ENCODE measurements around the gene ATP6V0A1. TPM values are rescaled to one million over a fixed set of nuclear protein-coding genes. Genes with fewer than 3 reads are reported as not detected.
A peak's percentile ranks its signal among the peaks of the same experiment; 100 is the strongest.
"Not testable (repeated sequence)": the region's sequence is repeated elsewhere in the genome, so short reads cannot be mapped to it uniquely, and the experiment has no call there.

Gene ATP6V0A1
- total RNA-seq, 1 donor, result 40.0 TPM

GRCh38 chr17:42414704-42415409 lies 43.8 kb upstream of the ATP6V0A1 start:
- no peak for DNase-seq (ENCODE audit: low read depth)
- no peak for TF ChIP-seq CTCF (IDR thresholded peaks at IDR 0.05; ENCODE audit: insufficient read depth, low read length)
- H3K4me3 ChIP-seq (ENCODE audit: low read depth, low read length), result no peak overlapping the region

- H3K4me3 ChIP-seq (ENCODE audit: low read depth, low read length); DNase-seq (ENCODE audit: low read depth): not testable (repeated sequence)
Observed at GRCh38 chr17:42417981-42418380, 40.7 kb upstream of the ATP6V0A1 start.

GRCh38 chr17:42421136-42421506 lies 37.6 kb upstream of the ATP6V0A1 start:
- no peak for TF ChIP-seq CTCF (IDR thresholded peaks at IDR 0.05; ENCODE audit: insufficient read depth, low read length)
- H3K4me3 ChIP-seq (ENCODE audit: low read depth, low read length), result peak overlapping the region; percentile 98
- no peak for DNase-seq (ENCODE audit: low read depth)

- TF ChIP-seq CTCF (IDR thresholded peaks at IDR 0.05; ENCODE audit: insufficient read depth, low read length), result no peak
- H3K4me3 ChIP-seq (ENCODE audit: low read depth, low read length), result peak overlapping the region; percentile 98
- DNase-seq (ENCODE audit: low read depth), result peak; percentile 72
Observed at GRCh38 chr17:42421507-42422338, 37.0 kb upstream of the ATP6V0A1 start.

GRCh38 chr17:42422412-42422957 lies 36.2 kb upstream of the ATP6V0A1 start:
- DNase-seq (ENCODE audit: low read depth), result no peak
- peak overlapping the region; percentile 98 for H3K4me3 ChIP-seq (ENCODE audit: low read depth, low read length)
- no peak for TF ChIP-seq CTCF (IDR thresholded peaks at IDR 0.05; ENCODE audit: insufficient read depth, low read length)

- no peak for TF ChIP-seq CTCF (IDR thresholded peaks at IDR 0.05; ENCODE audit: insufficient read depth, low read length)
- peak within 1 kb of the TSS; percentile 98 for H3K4me3 ChIP-seq (ENCODE audit: low read depth, low read length)
- peak; percentile 99 for DNase-seq (ENCODE audit: low read depth)
Observed at GRCh38 chr17:42422958-42423712, 35.5 kb upstream of the ATP6V0A1 start, which contains the start of gene CAVIN1. TSS of gene CAVIN1 (minus strand) at chr17:42423256. CDS start at chr17:42423097, 159 bp downstream.

All from fibroblast of the aortic adventitia (primary cell).